Suppressor macrophage (primary cell): ENCODE measurements around the gene GPC6.

Source experiments
- DNase-seq, 4 experiments: peaks; one replicate each; pipeline ENCODE4 v3.0.0-alpha.2; 2020 to 2022

Gene GPC6

DNA sequence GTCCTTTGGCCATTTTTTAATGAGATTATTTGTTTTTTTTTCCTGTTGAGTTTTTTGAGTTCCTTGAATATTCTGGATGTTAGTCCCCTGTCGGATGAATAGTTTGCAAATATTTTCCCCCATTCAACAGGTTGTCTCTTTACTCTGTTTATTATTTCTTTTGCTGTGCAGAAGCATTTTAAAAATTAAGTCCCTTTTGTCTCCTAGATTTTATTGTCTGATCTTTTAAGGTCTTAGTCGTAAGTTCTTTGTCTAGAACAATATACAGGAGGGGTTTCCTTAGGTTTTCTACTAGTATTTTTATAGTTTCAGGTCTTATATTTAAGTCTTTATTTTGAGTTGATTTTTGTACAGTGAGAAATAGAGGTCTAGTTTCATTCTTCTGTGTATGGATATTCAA, 284.4 kb downstream of the GPC6 start:
- no peak for DNase-seq

DNA sequence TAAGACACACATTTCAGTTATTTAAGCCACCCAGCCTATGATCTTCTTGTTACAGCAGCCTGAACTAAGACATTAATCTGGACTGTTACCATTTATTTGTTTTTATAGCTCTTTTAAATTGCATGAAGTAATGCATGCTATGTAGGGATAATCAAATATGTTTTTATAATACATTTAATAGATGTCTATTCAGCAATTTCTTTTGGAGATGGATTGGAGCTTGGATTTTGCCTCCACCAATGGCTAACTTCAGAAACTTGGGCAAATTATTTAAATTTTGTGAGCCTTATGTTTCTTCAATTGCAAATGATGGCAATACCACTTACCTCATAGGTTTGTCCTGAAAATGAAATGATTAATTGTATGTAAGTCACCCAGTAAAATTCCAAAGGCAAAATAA, 288.7 kb downstream of the GPC6 start:
- no peak for DNase-seq

DNA sequence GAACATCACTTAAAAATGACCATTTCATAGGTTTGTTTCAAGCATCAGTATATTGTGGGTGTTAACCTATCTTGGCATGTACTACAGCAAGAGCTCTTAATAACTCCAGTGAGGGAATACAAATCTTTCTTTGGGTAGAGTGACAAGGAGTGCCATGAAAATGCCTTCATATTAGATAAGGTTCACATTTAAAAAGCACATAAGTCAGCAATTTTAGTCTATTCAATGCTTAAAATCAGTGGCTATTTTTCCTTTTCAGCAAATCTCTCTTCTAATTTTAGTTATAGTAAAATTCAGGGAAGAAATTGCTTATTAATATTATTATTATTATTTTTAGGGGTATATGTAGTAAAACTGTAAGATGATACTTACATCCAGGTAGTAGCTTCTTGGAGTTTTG, 291.1 kb downstream of the GPC6 start:
- no peak for DNase-seq

DNA sequence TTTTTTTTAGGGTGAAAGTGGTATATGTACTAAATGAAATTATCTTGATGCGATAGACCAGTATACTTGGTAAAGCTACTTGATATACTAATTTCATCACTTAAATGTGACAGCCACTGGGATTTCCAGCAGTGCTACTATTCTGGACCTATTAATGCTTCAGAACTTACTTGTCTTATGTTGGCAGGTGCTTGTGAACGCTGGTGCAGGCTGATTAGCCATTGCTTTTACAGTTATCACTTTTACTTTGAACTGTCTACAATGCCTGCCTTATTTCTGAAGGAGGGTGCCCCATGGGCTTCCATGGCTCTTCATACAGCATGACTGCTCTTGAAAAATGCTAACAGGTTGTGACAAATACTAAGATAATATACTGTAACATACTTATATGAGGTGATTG, 294.7 kb downstream of the GPC6 start:
- DNase-seq, result no peak

DNA sequence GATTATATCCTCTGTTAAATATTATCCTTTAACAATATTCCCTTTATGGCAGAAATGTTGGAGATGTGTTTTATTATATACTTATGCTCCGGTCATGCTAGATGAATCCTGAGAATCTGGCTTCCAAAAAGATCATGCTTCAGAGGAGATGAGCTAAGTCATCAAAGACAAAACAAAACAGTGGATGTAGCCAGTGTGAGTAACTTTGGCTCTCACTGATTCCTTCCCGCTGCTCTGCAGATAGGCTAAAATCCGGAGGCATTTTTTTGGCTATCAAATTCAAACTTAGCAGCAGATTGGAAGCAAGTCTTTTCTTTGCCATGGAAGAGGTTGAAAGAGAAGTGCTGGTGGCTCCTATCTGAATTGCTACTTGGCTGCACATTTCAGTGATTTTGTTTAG, 295.9 kb downstream of the GPC6 start:
- no peak for DNase-seq

- DNase-seq, result no peak
Observed at GRCh38 chr13:93525087-93525486, 298.5 kb downstream of the GPC6 start.

GRCh38 chr13:93527748-93528297, 301.2 kb downstream of the GPC6 start:
- DNase-seq, result no peak

- no peak for DNase-seq
Observed at GRCh38 chr13:93529961-93530360, 303.4 kb downstream of the GPC6 start.

GRCh38 chr13:93534181-93534700, 307.6 kb downstream of the GPC6 start:
- DNase-seq, result no peak

GRCh38 chr13:93535251-93535650, 308.6 kb downstream of the GPC6 start:
- DNase-seq, result no peak

GRCh38 chr13:93539914-93540313, 313.3 kb downstream of the GPC6 start:
- DNase-seq, result no peak

DNA sequence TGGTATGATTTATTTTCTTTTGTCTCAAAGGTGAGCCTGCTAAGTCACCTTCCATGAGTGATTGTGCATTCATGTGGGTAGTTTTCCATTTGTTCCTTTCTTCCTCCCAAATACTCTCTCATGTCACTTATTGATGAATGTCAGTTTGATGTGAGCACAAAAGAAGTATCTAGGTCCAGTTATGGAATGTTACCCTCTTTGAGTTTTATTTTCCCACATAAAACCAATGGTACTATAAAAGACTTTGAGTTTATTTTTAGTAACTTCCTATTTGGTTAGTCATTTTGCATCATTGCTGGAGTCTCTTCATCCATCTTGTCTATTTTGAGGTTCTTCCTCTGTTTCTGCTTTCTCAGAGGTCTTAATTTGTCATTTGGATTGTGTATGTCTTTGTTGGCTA, 321.3 kb downstream of the GPC6 start:
- no peak for DNase-seq

GRCh38 chr13:93549326-93550005, 322.9 kb downstream of the GPC6 start:
- no peak for DNase-seq

GRCh38 chr13:93550236-93550635, 323.6 kb downstream of the GPC6 start:
- no peak for DNase-seq

- no peak for DNase-seq
Observed at GRCh38 chr13:93552596-93552995, 326.0 kb downstream of the GPC6 start.

DNA sequence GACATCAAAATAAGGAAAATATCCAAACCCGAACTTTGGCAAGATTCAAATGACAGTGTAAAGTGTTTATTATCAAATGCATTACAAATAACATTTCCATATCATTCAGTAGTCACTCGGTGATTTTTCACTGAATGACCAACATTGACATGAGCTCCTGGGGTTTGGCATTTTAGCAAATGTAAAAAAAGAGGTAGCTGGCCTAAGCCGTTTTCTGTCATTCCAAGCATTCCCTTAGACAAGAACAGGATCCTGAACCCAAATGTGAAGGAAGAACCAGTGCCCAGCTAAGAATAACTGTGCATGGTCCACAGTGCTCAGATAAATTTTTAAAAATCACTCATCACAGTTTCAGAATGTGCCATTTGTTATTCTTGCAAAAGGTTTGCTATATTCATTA, 327.9 kb downstream of the GPC6 start:
- no peak for DNase-seq

- no peak for DNase-seq
Observed at GRCh38 chr13:93558637-93559036, 332.0 kb downstream of the GPC6 start.

- no peak for DNase-seq
Observed at GRCh38 chr13:93559718-93560117, 333.1 kb downstream of the GPC6 start.

DNA sequence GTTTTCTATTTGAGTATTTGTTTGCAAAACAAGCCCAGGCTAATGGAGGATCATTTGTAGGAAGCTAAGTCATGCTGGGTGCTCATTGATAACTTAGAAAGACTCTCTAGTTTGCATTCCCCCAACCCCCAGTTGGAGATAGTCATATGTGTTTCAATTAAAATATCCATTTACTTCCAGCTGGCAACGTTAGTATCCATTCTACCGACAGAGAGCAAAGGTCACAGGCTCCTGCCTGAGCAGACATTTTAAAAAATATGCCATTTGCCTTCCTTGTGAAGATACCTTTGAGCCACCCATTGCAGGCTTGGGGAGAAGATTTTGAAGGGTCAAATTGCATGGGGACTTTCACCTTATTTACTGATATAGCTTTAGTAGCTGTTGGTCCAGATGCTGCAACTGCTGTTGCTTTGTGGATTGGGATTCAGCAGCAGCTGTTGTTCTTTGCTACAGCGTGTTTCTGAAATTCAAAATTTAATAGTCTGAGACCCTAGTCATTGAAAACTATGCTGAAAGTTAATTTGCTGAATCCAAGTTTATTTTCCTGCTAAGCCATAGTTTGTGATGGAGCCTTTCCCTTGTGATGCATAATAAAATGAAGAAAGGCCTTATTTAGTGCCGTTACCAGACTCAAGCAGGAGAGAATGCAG, 335.1 kb downstream of the GPC6 start:
- no peak for DNase-seq

GRCh38 chr13:93562676-93563075, 336.1 kb downstream of the GPC6 start:
- no peak for DNase-seq

DNA sequence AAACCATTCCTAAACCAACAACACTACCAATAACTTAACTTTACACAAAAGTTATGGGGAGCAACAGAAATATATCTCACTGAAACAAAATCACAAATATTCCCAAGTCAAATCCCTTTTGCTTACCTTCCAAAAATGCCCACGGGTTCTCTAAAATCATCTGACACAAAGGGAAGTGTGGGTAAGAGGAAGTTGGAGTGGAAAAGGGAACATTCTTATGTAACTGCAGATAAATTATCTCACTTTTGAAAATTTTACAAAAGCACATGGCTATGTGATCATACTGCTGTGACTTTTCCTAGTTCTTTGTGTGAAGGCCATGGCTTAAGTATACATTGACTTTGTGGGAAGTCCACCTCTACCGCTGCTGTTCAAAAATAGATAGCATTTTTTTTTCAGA, 350.5 kb downstream of the GPC6 start:
- DNase-seq, result peak; percentile 5 to 53 (median 28)

DNA sequence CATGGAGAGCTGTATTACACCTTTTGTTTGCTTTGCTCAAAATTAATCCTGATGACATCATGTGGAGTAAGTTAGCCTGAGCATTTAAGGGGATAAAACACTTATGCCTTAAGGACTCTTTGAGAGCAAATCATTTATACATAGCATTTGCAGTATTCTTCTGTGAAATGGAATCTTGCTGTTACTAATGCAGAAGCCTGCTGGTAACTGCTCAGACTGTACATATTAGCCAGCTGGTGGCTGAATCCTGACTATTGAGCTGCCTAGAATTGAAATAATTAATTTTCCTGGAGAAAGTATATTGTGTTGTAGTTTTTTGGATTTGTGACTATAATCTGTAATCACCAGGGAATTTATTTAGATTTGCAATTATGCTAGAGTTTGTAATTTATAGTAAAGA, 363.2 kb downstream of the GPC6 start:
- no peak for DNase-seq

GRCh38 chr13:93603043-93603442, 376.4 kb downstream of the GPC6 start:
- no peak for DNase-seq

DNA sequence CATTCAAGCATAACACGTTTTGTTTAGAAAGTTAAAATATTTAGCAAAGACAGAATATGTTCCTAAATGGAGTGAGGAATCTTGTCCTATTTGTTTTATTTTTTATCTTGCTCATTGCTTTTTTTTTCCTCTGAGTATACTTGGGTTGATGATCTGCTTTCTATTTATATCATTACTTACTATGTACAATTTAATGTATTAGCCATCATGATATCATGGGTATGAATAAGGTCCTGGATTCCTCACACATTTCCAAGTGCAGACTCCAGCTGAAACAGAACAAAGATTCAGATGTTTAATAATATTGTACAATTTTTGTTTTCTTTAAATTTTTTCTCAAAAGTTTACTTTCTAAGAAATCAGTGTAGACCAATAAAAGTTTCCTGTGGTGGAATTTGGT, 388.2 kb downstream of the GPC6 start:
- DNase-seq, result no peak
